Right forelimb (tissue), 1 donor: ENCODE results near the gene HCN4.

Experiments used
- DNase-seq: peaks from one replicate; pipeline ENCODE4 v3.0.0-alpha.2; 2018

The HCN4 gene

DNA sequence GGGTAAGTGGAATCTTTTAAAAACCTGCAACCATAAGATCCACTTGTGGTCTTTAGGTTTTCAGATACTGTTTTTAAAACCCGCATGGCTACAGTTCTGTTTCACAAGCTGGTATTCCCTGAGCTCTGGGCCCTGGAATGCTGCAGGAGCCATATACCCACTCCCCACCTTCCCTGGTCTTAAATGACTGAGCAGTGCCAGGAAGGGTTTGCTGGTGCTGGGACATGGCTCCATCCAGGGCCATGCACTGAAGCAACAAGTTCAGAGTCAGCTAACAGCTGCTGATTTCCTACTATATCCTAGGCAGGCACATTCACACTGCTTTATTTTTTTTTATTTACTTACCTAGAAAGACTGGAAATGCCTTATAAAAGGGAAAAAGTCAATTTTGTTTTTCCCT is 77.3 kb downstream of the HCN4 start:
- DNase-seq: no peak

DNA sequence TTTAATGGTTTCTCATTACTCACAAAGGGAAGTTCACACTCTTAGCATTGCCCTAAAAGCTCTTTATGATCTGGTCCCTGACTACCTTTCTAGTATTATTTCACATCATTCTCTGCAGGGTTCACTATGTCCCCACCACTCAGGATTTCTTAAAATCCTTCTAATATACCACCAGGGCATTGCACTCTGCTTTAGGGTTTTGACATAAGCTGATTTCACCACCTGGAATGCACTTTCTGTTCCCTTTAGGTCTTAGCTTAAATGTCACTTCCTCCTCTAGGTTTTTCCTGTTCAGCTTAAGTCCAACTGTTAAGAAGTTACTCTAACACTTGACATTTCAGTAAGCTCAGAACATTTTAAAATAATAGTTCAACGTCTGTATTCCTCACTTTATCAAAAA is 81.7 kb downstream of the HCN4 start:
- DNase-seq: no peak

DNA sequence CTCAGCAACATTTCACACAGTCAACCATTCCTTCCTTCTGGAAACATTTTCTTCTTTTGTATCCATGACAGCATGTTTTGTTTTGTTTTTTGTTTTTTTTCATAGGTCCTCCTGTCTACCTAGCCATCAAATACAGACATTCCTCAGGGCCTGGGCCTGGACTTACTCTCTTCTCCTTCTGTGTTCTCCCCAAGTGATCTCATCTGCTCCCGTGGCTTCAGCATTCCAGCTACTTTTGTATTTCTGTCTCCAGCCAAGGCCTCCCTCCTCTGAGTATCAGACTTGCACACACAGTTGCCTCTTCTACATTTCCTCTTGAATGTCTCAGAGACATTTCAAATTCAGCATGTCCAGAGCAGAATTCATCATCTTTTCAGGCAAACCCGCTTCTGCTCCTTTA is 82.4 kb downstream of the HCN4 start:
- no peak for DNase-seq

DNA sequence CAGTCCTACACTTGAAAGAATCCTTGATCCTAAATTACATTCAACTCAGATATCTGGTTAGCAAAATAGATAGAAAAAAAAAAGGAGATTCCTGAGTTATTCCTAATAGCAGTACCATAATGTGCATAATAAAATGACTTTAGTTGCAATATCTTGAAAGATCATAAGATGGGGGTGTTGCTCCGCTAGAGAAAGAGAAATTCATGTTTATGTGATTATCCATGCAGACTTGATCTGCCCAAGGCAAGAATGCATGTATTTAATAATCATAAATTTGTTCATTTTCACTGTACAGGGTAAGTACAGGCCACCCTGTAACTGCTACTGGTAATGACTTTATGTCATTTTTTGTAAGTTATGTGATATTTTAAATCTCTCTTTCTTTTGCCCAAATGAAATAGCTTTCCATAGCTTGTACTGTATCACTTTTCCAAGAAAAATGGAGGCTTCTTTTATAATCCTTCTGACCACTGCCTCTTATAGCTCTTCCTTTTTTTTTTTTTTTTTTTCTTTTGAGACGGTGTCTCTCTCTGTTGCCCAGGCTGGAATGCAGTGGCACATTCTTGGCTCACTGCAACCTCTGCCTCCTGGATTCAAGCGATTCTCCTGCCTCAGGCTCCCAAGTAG is 84.6 kb downstream of the HCN4 start:
- DNase-seq: no peak

DNA sequence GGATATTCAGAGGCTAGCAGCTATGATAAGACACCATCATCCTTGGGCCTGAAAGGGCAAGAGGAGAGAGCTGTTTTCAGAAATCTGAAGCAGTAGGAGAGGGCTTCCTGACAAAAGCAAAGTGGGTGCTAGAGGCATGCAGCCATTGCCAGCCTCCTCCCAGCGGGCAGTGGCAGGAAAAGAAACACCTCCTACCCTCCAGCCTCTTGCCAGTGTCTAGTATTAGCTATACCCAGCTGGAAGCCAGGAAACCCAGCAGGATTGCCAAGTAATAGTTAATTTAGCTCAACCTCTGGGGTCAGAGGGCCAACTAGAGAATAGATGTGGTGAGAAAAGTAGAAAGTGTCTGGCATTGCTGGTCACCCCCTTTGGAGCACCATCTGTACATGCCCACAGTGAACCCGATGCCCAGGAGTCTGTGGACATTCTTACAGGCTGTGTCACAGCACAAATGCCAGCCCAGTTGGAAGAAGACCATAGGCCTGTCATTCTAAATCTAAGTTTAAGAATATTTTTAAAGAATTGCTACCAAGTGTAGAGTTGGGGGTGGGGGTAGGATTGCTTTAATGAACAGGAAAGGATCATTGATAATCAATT is 85.3 kb downstream of the HCN4 start:
- DNase-seq: no peak

DNA sequence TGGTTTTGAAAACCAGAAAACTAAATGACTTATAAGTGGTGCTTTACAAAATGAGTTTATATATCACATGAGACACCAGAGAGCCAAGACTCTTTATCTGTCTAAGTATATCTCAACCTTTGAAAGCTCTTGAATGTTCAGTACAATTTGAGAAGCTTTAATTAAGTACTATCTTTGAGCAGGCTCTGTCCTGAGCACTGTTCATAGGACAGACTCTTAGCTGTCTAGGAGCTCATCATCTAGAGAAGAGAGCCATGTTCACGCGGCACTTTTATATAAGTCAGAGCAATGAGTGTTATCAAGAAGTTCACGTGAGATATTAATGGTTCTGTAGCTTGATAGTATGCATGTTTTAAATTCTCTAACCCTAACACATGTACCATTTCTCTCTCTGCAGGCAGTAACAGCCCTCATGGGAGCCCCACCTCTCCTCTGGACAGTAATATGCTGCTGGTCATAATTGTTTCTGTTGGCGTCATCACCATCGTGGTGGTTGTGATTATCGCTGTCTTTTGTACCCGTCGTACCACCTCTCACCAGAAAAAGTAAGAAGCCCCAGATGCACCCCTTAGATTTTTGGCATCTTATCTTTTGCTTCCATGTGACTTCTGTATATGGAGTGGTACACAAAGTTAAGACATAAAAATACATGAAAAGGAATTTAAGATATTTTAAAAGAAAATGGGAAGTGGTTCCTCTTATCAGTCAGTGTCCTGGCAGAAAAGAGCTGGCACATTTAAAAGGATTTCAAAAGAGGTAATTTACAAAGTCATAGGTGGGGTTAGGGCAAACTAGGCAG is 86.0 kb downstream of the HCN4 start:
- no peak for DNase-seq

DNA sequence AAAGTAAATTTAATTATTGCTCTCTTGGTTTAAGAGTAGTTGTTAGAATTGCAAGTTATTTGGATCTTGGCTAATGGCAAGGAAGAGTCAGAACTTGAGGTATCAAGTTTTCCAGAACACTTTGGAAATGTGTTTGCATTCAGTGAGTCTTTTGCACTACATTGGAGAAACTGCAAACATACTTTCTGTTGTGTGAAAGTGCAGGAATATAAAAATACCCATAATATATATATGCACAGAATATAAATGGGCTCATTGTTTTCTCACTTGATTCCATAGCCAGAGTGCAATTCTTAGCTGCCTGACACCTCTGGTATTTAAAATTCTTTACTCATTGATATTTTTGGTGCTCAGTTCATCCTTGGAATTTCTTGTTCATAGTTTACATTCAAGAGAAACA is 92.9 kb downstream of the HCN4 start:
- no peak for DNase-seq

DNA sequence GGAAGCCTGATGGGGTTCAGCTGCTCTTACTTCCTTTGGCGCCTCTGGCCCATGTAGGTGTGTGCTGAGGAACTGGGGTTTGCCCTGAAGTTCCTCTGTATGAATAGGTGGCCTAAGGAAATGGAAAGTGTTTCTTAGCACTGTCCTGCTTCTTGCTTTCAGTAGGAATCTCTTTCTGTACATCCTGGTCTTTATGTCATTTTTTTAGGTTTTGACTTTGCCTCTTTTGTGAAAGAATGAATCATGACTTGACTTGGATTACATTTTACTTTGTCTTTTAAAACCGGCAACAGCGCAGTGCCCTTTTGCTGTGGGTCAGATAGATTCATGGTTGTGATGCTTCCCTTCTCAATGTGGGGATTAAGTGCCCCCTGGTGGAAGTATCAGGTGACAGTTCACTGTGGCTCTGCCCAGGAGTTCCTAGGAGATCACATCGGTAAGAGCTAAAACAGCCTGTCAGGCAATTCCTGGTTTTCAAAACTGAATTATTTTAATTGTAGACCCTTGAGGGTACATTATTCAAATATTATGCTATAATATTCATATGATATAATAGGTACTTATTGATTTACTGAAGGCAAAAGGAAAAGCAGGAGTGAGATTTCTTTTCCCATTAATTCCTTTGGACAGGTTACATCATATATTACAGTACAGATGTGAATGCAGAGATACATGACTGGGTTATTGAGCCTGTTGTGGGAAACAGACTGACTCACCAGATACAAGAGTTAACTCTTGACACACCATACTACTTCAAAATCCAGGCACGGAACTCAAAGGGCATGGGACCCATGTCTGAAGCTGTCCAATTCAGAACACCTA is 95.4 kb downstream of the HCN4 start:
- peak; percentile 51 for DNase-seq

DNA sequence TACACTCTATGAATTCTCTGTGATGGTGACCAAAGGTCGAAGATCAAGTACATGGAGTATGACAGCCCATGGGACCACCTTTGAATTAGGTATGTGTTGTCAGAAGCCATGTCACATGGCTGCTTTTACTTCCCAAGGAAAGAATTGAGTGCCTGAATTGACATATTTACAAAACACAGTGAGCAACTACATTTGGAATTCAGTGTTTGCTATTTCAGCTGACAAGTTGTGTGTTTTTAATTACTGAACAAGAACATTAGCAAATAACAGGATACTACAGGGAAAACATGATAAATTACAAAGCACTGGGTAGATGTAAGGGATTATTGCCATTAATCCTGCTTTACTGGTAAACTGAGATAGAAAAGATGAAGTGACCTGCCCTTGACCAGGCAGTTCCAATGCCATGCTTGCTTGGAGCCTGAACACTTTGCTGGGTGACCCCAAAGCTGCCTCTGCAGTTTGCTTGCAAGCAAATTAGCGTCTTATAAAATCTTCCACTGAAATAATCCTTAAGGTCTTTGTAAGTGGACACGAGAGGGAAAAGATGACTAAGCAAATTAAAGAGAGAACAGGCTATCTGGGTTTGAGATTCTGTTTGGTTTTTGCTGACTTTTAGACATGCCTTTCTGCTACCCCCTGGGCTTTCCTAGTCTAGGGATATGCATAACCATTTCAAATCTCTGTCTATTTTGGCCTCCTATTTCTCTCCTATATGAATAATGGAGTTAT is 98.2 kb downstream of the HCN4 start:
- no peak for DNase-seq
